Breast epithelium (tissue), 3 donors: ENCODE data around the gene IGF1.

Experiments
- CTCF ChIP-seq, 3 donors: fragments of 450-650 bp; IDR thresholded peaks; one replicate each; pipeline ENCODE4 v1.5.1; 2016 to 2017; ENCODE audit warnings: antibody characterized with exemption in 3 of 3, mild to moderate bottlenecking in 3 of 3, moderate library complexity in 3 of 3
- POLR2A ChIP-seq: fragments of 450-650 bp; IDR thresholded peaks from one replicate; pipeline ENCODE4 v1.6.1; 2016; ENCODE audit warnings: antibody characterized with exemption, mild to moderate bottlenecking, moderate library complexity

GRCh38 chr12:102528111-102528510 lies 47.7 kb upstream of the IGF1 start:
- TF ChIP-seq POLR2A (no peak), CTCF (IDR thresholded peaks at IDR 0.05) (no peak)
